Muscle of back (tissue), 11 donors: Measurements from ENCODE around the gene SFMBT1. TPM values are rescaled to one million over a fixed set of nuclear protein-coding genes. Genes with fewer than 3 reads are reported as not detected.

ENCODE experiments used
- DNase-seq, 3 donors: peaks; one replicate each; pipeline versions ENCODE4 v3.0.0 to v3.0.0-alpha.2; 2013
- polyA plus RNA-seq, 10 donors: library from polyadenylated mRNA; unstranded; fragments of 120-200 nt; gene quantifications; one replicate each; pipeline ENCODE4 v1.2.1, GENCODE V29; 2013; ENCODE audit not compliant: insufficient read length in 10 of 10

Gene SFMBT1
- polyA plus RNA-seq, 10 donors: 5.4 to 9.4 (median 6.9) TPM

DNA sequence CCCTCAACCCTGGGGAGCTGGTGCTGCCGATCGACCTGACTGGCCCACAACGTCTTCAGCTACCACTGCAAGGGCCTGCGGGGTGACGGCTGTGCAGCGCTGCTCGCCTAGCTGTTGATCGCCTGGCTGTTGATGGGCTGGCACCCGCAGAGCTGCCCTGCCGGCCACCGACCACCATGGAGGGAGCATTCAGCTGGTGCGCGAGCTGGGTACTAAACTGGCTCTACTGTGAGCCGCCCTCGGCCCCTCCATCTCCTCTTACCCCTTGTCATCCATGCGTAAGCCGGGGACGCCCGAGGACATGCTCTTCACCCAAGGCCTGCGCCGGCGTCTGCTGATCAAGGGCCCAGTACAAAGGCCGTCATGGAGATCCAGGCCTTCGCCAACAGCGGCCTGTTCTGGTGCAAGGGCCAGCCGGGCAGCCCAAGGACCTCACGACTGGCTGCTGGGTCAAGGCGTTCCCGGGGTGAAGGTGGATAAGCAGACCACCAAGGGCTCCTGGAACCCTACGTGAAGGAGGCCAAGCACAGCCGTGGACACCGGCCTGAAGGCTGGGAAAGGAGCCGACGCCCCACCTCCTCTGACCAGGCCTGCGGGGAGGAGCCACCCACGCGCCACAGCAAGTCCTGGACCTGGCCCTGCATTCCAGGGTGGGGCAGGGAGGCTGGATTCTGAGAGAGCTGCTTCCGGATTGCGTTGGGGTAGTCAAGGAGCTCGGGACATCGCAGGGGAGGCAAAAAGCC, 46.9 kb downstream of the SFMBT1 start:
- DNase-seq: no peak

DNA sequence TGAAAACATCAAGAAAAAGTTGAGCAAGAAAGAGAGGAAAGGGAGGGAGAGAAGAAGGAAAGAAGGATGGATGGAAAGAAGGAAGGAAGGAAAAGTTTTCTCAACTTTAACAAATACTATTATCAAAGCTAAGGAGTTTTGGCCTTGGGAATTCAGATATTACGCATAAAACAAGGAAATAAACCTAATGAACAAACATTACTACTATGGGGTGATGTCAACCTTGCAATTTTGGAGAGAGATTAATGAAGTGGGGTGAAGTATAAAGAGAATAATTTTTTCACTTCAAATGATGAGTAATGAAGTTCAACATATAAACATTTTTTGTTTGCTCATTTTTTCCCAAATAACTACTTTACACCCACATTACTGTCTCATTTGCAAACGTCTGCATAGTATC, 55.2 kb downstream of the SFMBT1 start:
- no peak for DNase-seq

DNA sequence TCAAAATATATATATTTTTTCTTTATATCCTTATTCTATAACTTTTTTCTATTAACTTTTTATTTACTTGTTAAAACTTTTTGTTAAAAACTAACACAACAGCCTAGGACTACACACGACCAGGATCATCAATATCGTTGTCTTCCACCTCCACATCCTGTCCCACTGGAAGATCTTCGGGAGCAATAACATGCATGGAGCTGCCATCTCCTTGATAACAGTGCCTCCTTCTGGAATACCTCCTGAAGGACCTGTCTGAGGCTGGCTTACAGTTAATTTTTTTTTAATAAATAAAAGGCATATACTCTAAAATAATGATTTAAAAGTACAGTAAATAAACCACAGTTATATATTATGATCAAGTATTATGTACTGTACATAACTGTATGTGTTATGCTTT, 58.9 kb downstream of the SFMBT1 start:
- DNase-seq: no peak

DNA sequence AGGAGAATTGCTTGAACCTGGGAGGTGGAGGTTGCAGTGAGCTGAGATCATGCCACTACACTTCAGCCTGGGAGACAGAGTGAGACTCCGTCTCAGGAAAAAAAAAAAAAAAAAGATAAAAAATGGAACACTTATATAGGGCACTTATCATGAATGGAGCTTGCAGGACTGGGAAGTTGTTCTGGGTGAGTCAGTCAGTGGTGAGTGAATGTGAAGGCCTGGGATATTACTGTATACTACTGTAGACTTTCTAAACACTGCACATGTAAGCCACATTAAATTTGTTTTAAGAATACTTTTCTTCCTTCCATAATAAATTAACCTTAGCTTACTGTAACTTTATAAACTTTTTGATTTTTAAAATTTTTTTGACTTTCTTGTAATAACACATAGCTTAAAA, 59.8 kb downstream of the SFMBT1 start:
- no peak for DNase-seq

GRCh38 chr3:52983828-52984227, 62.0 kb downstream of the SFMBT1 start:
- peak in 1 of 3 donors; percentile 22 for DNase-seq

DNA sequence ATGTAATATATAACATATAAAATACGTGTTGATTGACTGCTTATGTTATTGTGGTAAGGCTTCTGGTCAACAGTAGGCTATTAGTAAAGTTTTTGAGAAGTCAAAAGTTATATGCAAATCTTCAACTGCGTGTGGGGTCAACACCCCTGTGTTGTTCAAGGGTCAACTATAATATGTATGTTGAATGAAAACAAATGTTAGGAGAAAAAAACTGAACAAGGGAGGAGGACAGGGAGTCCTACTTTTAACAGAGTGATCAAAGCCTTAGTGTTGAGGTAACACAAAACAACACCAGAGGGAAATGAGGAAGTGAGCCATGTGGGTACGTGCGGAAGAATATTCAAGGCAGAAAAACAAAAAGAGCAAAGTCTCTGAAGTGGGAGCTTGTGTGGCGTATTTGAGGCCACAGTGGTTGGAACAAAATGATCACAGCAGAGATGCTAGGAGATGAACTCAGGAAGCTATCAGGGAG, 62.5 kb downstream of the SFMBT1 start:
- peak in 1 of 3 donors; percentile 6 for DNase-seq

DNA sequence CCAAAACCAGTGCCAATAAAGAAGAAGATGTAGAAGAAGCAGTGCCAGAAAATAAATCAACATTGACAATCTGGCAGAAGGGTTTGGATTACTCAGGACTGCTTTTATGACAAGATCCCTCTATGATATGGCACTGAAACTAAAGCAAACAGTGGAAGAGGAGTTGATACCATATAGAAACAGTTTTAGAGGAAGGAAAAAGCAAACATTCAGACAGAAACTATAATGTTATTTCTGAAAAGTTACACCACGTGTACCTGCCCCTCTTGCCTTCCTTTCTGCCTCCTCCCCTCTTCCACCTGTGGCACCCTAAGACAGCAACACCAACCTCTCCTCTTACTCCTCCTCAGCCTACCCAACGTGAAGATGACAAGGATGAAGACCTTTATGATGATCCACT, 63.0 kb downstream of the SFMBT1 start:
- no peak for DNase-seq

DNA sequence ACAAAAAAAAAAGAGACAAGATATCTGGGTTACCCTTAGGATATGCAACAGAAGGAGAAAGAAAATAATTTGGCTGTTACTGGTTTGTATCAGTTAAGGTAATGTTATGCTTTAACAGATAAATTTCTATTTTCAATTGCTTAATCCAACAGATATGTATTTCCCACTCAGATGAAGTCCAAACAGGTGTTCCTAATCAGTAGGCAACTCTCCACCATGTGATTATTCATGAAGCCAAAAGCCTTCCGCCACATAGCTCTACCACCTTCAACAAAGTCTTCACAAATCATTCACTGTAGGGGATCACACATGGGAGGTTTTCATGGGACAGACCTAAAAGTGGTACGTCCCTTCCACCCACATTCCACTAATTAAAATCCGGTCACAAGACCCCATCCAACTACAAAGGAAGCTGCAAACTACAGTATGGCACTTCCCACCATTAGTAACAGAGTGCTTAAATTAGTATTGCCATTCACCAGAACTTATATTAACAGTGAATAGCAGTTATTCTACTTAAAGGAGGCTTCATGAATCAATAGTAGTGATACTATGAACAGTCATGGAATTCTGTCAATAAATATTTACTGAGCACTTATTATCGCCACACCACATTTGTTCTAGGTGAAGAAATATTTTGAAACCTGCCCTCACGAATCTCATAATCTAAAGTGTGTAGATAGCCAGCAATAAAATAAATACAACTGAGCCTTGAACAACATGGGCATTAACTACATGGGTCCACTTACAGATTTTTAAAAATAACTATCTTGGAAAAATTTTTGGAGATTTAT, 66.5 kb downstream of the SFMBT1 start:
- no peak for DNase-seq

- DNase-seq: peak in 2 of 3 donors; percentile 7
Measured at GRCh38 chr3:52978109-52978754, 67.6 kb downstream of the SFMBT1 start.

DNA sequence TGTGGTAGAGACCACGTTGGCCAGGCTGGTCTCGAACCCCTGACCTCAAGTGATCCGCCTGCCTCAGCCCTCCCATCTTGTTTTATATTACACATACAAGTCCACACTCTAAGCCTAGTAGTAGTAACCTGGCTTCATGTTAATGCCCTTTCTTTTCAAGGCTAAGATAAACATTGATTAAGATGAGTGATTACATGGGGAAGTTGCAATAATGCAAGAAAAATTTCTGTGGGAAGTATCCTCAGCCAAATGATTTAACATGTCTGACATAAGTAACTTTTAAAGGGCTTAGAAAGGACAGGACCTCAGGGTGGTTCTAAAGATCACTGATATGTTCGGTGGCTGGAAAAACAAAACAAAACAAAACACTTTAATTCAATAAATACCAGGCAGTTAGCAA, 72.1 kb downstream of the SFMBT1 start:
- DNase-seq: no peak

DNA sequence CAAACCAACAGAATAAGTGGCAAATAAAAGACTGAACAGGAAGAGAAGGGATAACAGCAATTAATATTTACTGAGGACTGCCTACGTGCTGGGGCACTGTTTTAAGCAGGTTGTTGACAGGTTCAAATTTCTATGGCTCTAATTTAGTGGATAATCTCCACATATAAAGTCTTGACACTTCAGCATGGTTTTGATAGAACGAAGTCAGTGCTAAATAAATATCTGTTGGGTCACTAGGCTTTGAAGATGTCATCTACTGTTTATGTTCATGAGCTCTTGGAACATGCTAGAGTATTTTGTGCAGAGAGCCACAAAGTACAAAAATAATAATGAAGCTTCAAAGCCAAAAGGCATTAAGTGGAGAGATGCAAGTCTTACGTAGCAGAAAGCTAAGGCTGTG, 74.0 kb downstream of the SFMBT1 start:
- DNase-seq: no peak

GRCh38 chr3:52967398-52967797, 78.5 kb downstream of the SFMBT1 start:
- no peak for DNase-seq

- no peak for DNase-seq
Measured at GRCh38 chr3:52962160-52962559, 83.7 kb downstream of the SFMBT1 start.

DNA sequence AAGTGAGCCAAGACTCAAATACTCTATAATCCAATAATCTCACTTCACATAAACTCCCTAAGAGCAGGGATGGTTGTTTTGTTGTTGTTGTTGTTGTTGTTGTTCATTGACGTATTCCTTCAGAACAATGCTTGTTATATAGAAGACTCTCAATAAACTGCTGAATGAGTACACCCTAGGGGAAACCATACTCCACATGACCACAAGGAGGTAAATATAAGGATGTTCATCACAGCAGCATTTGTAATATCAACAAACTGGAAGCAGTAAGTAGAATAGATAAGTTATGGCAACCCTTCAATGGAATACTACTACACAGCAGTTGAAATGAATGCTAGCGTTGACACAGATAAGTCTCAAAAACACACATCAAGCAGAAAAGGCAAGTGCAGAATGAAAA, 86.1 kb downstream of the SFMBT1 start:
- DNase-seq: no peak

DNA sequence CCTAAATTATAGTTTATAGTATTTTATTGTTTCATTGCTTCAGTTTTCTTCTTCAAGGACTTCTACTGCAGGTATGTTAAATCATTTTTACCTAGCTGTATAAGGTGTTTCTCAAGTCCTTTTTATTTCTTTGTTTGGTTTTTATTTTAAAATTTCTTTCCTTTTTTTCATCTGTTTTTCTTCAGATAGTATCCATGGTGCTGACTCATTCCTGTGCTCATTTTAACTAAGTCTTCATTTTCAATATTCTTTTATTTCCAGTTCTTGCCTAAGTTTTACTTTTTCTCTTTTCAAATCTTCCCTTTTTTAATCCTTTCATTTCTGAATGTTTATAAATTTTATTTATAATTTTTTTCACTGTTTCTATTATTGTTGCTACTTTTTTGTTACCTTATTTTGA, 106.3 kb downstream of the SFMBT1 start:
- no peak for DNase-seq

DNA sequence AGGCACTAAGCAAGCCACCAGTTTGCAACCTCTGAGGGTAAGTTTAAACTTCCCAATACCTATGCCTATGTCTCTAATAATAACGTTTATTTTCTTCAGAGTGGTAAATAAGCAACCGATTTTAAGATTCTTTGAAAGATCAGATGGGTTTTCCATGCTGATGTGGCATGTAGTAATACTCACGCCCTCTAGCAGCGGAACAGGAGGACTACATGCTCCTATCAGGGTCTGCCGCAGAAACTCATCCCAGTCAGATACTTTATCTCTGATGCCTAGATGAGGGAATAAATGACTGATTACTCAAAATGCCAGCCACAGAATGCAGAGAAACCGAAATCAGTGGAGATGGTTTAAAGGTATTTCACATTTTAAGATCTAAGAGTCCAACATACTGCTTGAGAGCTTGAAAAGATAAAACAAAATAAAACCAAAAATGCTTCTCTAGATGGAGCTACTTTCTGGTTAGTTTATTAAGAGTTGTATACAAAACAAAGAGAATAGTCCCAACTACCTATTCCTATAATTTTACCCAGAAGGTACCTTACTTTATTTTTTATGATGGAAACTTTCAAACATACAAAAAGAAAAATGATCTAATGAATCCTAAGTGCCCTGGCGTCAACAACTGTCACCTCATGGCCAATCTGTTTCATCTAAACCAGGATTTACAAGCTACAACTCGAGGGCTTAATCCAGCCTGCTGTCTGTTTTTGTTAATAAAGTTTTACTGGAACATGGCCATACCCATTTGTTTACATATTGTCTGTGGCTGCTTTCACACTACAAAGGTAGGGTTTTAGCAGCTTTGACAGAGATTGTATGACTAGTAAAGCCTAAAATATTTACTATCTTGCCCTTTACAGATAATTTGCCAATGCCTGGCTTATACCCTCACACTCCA, 111.0 kb downstream of the SFMBT1 start:
- DNase-seq: peak; percentile 36 to 70 (median 47)

DNA sequence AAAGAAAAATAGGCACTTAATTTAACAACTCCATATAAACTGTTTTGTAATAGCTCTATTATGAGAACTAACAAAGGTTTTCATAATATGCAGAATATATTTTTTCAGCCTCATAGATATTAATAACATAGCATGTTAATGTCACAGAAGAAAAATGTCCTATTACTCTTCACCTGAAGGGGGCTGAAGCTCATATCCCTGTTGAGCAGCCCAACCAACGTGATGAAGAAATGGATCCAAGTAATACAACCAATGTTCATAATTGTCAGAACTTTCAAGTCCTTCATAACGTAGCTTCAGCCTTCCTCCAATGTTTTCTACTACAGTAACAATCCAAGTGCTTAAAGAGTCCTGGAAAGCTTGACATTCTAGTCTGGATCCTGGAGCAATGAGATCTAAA, 114.0 kb downstream of the SFMBT1 start:
- no peak for DNase-seq

- DNase-seq: no peak
Measured at GRCh38 chr3:52931328-52931727, 114.5 kb downstream of the SFMBT1 start.

- no peak for DNase-seq
Measured at GRCh38 chr3:52930748-52931147, 115.1 kb downstream of the SFMBT1 start.

- no peak for DNase-seq
Measured at GRCh38 chr3:52926554-52926953, 119.3 kb downstream of the SFMBT1 start.
